ENCODE measurements around the gene DTX3.
"Not testable (repeated sequence)": the region's sequence is repeated elsewhere in the genome, so short reads cannot be mapped to it uniquely, and the experiment has no call there.

Gene DTX3

DNA sequence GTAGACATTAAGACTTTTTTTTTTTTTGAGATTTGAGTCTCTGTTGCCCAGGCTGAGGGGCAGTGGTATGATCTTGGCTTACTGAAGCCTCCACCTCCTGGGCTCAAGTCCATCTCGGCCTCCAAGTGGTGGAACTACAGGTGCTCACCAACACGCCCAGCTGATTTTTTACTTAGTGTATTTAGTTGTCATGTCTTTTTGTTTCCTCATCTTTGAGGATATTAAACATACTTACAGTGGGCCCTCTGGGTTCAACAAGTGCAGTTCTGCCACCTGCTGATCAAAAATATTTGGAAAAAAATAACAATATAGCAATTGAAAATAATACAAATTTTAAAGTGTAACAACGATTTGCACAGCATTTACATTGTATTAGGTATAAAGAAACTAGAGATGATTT, 32.7 kb downstream of the DTX3 start:
- DNase-seq = no peak

DNA sequence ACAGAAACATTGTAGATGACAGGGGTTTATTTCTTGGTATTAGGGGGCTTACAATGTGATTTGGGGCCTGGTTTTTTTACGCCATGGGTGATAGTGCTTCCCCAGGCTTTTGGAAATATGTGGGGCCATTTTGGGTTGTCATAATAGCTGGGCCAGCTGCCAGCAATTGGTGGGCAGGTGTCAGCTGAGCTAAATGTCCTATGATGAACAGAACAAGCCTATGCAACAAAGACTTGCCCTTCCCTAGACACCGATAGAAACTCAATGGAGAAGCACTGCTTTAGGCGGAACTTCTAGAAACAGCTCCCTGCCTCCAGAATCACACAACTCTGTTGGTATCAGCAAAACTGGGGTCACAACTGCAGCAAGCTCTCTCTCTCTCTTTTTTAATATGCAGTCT, 33.5 kb downstream of the DTX3 start:
- no peak for DNase-seq

DNA sequence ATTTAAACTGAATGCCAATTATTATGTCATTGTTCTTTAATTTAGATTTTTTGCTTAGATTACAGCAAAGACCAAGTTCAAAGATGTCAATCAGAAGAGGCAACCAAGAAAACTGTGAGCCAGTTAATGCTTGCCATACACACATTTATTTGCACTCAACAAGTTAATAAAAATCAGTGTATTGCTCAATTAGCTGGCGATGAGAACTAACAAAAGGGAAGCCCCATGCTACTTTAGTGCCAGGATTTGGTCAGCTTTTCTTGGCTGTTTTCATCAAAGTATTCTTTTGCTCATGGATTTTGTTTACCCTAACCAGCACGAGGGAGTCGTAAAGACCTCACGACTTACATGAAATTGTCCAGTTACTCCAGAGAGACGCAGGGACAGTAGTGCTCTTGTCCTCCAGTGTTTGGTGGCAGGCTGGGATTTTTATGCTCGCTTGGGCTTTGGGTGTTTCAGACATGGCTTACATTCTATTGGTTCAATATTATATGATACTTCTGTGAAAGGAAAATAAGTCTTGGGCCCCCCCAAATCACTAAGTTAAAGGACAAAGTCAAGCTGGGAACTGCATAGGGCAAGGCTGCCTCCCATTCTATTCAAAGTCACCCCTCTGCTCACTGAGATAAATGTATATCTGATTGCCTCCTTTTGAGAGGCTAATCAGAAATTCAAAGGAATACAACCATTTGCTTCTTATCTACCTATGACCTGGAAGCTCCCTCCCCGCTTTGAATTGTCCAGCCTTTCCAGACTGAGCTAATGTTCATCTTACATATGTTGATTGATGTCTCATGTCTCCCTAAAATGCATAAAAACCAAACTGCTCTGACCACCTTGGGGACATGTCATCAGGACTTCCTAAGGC, 35.8 kb downstream of the DTX3 start:
- DNase-seq = no peak

DNA sequence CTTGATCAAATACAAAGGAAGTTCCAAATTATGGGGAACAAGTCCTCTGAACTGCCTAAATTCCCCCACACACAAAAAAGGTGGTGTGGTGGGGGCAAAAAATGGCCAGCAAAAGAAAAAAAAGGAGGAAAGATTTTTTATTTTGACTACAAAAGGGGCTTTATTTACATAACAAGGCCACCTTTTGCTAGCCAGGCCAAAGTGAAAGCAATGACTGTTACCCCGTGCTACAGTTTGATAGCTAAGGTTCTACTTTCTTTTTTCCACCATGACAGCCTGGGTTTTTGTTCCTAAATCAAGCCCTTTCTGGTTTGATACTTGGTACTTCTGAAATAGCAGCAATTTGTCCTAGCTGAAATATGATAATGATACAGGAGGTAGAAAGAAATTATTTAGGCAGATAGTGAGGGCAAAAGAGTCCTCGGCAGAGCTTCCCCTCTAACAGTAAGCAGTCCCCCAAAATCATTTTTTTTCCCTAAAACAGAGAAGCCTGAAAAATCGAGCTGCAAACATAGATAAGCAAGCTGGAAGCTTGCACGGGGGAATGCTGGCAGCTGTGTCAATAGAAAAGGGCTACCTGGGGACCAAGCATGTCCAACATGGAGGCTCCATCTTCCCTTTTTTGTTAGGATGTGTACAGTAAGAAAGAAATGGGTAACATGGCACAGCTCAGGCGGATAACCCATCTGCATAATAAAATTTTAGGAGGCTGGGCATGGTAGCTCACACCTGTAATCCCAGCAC, 37.2 kb downstream of the DTX3 start:
- DNase-seq = no peak

DNA sequence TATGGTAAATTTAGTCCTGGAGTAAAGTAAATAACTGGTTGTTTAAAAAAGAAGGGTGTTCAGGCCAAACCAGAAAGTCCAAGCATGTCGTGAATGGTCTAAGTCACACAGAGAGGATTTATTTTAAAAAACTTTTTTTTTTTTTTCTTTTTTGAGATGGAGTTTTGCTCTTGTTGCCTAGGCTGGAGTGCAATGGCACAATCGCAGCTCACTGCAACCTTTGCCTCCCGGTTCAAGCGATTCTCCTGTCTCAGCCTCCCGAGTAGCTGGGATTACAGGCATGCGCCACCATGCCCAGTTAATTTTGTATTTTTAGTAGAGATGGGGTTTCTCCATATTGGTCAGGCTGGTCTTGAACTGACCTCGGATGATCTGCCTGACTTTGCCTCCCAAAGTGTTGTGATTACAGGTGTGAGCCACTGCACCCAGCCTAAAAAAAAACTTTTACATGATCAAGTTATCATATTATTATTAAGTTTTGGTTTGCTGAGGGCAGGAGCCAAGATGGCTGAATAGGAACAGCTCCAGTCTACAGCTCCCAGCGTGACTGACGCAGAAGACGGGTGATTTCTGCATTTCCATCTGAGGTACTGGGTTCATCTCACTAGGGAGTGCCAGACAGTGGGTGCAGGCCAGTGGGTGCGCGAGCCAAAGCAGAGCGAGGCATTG, 41.5 kb downstream of the DTX3 start:
- DNase-seq = not testable (repeated sequence)

DNA sequence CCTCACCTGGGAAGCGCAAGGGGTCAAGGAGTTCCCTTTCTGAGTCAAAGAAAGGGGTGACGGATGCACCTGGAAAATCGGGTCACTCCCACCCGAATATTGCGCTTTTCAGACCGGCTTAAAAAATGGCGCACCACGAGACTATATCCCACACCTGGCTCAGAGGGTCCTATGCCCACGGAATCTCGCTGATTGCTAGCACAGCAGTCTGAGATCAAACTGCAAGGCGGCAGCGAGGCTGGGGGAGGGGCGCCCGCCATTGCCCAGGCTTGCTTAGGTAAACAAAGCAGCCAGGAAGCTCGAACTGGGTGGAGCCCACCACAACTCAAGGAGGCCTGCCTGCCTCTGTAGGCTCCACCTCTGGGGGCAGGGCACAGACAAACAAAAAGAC, 42.0 kb downstream of the DTX3 start:
- not testable (repeated sequence) for DNase-seq

DNA sequence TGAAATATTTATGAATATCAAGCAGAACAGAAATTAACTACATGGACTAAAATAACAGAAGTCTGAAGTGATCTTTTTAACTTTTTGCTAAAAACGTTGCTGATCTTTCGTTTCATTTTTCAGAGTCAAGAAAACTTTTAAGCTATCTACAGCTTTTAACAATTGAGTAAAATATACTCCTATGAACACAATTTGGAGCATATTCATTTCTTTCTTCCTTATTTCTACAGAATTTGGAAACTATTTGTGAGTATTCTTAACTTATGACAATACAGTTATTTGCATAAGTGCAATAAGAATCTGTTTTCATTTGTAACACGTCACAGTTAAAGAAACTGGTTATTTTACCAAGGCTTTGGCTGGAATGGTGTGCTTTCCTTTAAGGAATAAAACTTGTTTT, 49.4 kb downstream of the DTX3 start:
- no peak for DNase-seq

DNA sequence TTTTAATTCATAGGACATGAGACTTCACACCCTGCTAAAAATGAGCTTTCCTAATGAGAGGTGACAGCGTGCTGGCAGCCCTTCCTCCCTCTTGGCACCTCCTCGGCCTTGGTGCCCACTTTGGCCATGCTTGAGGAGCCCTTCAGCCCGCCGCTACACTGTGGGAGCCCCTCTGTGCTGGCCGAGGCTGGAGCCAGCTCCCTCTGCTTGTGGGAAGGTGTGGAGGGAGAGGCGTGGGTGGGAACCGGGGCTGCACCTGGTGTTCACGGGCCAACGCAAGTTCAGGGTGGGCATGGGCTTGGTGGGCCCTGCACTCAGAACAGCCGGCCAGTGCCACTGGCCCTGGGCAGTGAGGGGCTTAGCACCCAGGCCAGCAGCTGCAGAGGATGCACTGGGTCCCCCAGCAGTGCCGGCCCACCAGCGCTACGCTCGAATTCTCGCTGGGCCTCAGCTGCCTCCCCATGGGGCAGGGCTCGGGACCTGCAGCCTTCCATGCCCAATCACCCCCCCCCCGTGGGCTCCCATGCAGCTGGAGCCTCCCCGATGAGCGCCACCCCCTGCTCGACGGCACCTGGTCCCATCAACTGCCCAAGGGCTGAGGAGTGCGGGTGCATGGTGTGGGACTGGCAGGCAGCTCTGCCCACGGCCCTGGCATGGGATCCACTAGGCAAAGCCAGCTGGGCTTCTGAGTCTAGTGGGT, 51.1 kb downstream of the DTX3 start:
- no peak for DNase-seq

DNA sequence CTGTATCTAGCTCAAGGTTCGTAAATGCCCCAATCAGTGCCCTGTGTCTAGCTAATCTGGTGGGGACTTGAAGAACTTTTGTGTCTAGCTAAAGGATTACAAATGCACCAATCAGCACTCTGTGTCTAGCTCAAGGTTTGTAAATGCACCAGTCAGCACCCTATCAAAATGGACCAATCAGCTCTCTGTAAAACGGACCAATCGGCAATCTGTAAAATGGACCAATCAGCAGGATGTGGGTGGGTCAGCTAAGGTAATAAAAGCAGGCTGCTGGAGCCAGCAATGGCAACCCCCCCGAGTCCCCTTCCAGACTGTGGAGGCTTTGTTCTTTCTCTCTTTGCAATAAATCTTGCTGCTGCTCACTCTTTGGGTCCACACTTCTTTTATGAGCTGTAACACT, 51.8 kb downstream of the DTX3 start:
- not testable (repeated sequence) for DNase-seq

DNA sequence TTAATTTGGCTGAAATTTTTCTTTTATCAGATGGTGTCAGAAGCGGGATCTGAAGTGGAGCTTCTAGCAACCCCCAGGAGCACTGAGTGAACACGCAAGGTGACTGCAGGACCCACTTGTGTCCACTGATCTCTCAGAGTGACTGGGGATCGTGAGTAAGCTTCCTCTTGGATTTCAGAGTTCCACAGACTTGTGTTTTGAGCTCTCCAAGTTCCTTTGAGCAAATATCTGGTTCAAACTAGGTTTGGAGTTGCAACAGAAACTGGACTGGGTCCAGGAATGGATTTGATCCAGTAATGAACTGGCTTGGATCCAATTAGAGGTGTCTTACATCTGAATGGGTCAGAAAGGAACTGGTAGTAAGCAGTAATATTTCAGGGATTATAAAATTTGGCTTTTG, 53.1 kb downstream of the DTX3 start:
- no peak for DNase-seq

DNA sequence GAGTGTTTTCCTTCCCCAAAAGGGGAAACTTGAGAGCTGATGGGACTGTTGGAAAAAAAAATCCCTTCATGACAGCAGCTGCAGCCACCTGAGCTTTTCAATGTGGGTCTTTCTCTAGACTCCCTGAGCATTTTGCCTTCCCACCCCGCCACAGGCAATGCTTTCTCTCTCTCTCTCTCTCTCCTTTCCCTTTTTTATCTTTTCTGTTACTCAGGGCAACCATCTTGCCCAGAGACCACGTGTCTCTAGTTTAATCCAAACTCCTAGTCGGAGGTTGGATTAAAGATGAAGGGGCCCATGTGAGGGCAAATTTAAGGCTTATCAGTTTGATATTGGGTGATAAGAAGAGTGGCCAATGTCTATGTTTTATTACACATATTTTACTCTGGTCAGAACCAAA, 54.3 kb downstream of the DTX3 start:
- DNase-seq = no peak
